Measurements from ENCODE around the gene UST. TPM values are rescaled to one million over a fixed set of nuclear protein-coding genes. Genes with fewer than 3 reads are reported as not detected.

UST gene
- total and polyA plus RNA-seq, 9 of the 15 experiments (the other 6 are each of a cell fraction or from before 2014, with no cell fraction given): 0.04 to 0.10 TPM; not detected in 7

DNA sequence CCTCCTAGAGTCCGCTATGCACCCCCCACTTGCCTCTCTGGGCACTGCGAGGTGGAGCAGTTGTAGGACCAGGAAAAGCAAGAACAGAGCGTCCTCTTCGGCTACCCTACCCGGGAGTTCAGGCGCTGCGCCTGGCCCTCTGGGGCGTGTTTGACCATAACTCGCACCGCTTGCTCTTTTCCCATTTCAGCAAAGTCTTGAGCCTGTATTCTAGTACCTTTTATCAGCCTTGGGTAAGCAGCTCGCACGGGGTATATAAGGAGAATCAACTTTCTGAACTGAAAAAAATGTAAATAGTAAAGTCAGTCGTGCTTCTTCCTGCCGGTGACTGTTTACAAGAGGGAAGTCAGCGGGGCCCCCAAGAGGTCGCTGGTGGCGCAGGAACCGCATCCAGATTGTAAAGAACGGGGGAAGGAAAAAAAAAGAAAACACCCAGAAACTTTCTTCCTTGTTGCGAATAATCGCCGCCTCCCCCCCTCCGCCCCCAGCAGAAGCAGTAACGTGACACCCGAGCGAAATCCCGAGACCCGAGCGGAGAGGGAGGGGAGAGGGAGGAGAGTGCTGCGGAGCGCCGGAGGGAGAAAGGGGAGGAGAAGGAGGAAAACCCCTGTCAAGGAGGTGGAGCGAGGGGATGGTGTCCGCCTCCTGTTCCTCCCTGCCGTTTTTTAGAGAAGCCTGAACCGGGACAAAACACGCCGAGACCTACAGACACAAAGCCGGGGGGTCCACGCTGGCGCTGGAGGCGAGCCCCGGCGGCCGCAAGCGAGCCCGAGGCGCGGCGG, at the start of gene UST (continued):
- TF ChIP-seq DPF2 (IDR thresholded peaks at IDR 0.05) (no peak), ZNF384 (IDR thresholded peaks at IDR 0.05; ENCODE audit: low read depth, low read length) (peak; percentile 48; the same call in 1 of the 2 replicates), FOXK2 (conservative IDR thresholded peaks at IDR 0.05 in 1 of 2, IDR thresholded peaks at IDR 0.05 in 1 of 2; ENCODE audit: low read depth in 2 of 2) (peak; percentile 42 to 48; a peak in 2 of 4 replicates), TCF7L2 (IDR thresholded peaks at IDR 0.05; ENCODE audit: low read depth, low read length) (no peak), BRCA1 (IDR thresholded peaks at IDR 0.05) (no peak), BRCA1 (CRISPR knock-in tag; IDR thresholded peaks at IDR 0.05) (no peak), EP300 (IDR thresholded peaks at IDR 0.05; ENCODE audit: low read length) (no peak), ETV1 (tag; conservative IDR thresholded peaks at IDR 0.05; ENCODE audit: low read depth) (no peak), FOXM1 (IDR thresholded peaks at IDR 0.05; ENCODE audit: low read depth) (no peak), FOXM1 (CRISPR knock-in tag; IDR thresholded peaks at IDR 0.05; ENCODE audit: low read depth) (no peak), DACH1 (IDR thresholded peaks at IDR 0.05; ENCODE audit: partially characterized antibody) (no peak), KLF10 (CRISPR knock-in tag; IDR thresholded peaks at IDR 0.05) (no peak)
- TF ChIP-seq, protein P1, sequence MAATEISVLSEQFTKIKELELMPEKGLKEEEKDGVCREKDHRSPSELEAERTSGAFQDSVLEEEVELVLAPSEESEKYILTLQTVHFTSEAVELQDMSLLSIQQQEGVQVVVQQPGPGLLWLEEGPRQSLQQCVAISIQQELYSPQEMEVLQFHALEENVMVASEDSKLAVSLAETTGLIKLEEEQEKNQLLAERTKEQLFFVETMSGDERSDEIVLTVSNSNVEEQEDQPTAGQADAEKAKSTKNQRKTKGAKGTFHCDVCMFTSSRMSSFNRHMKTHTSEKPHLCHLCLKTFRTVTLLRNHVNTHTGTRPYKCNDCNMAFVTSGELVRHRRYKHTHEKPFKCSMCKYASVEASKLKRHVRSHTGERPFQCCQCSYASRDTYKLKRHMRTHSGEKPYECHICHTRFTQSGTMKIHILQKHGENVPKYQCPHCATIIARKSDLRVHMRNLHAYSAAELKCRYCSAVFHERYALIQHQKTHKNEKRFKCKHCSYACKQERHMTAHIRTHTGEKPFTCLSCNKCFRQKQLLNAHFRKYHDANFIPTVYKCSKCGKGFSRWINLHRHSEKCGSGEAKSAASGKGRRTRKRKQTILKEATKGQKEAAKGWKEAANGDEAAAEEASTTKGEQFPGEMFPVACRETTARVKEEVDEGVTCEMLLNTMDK (IDR thresholded peaks at IDR 0.05; ENCODE audit: borderline replicate concordance, insufficient read depth, low read depth, low read length, poor library complexity, severe bottlenecking): peak; percentile 55
- TF ChIP-seq, protein P2, sequence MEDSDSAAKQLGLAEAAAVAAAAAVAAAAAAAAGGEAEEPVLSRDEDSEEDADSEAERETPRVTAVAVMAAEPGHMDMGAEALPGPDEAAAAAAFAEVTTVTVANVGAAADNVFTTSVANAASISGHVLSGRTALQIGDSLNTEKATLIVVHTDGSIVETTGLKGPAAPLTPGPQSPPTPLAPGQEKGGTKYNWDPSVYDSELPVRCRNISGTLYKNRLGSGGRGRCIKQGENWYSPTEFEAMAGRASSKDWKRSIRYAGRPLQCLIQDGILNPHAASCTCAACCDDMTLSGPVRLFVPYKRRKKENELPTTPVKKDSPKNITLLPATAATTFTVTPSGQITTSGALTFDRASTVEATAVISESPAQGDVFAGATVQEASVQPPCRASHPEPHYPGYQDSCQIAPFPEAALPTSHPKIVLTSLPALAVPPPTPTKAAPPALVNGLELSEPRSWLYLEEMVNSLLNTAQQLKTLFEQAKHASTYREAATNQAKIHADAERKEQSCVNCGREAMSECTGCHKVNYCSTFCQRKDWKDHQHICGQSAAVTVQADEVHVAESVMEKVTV (CRISPR knock-in tag; IDR thresholded peaks at IDR 0.05): no peak
- TF ChIP-seq, protein P3, sequence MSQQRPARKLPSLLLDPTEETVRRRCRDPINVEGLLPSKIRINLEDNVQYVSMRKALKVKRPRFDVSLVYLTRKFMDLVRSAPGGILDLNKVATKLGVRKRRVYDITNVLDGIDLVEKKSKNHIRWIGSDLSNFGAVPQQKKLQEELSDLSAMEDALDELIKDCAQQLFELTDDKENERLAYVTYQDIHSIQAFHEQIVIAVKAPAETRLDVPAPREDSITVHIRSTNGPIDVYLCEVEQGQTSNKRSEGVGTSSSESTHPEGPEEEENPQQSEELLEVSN (IDR thresholded peaks at IDR 0.05; ENCODE audit: borderline replicate concordance in 1 of 2, extremely low read depth in 1 of 2, insufficient read depth in 1 of 2, insufficient read length in 1 of 2, low read depth in 1 of 2, low read length in 1 of 2, poor library complexity in 1 of 2, severe bottlenecking in 1 of 2): no peak
- TF ChIP-seq, protein P4, sequence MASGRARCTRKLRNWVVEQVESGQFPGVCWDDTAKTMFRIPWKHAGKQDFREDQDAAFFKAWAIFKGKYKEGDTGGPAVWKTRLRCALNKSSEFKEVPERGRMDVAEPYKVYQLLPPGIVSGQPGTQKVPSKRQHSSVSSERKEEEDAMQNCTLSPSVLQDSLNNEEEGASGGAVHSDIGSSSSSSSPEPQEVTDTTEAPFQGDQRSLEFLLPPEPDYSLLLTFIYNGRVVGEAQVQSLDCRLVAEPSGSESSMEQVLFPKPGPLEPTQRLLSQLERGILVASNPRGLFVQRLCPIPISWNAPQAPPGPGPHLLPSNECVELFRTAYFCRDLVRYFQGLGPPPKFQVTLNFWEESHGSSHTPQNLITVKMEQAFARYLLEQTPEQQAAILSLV (tag; IDR thresholded peaks at IDR 0.05): no peak
- TF ChIP-seq, protein P5, sequence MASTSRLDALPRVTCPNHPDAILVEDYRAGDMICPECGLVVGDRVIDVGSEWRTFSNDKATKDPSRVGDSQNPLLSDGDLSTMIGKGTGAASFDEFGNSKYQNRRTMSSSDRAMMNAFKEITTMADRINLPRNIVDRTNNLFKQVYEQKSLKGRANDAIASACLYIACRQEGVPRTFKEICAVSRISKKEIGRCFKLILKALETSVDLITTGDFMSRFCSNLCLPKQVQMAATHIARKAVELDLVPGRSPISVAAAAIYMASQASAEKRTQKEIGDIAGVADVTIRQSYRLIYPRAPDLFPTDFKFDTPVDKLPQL (IDR thresholded peaks at IDR 0.05; ENCODE audit: extremely low read depth, insufficient read length): no peak
- TF ChIP-seq, protein P6, sequence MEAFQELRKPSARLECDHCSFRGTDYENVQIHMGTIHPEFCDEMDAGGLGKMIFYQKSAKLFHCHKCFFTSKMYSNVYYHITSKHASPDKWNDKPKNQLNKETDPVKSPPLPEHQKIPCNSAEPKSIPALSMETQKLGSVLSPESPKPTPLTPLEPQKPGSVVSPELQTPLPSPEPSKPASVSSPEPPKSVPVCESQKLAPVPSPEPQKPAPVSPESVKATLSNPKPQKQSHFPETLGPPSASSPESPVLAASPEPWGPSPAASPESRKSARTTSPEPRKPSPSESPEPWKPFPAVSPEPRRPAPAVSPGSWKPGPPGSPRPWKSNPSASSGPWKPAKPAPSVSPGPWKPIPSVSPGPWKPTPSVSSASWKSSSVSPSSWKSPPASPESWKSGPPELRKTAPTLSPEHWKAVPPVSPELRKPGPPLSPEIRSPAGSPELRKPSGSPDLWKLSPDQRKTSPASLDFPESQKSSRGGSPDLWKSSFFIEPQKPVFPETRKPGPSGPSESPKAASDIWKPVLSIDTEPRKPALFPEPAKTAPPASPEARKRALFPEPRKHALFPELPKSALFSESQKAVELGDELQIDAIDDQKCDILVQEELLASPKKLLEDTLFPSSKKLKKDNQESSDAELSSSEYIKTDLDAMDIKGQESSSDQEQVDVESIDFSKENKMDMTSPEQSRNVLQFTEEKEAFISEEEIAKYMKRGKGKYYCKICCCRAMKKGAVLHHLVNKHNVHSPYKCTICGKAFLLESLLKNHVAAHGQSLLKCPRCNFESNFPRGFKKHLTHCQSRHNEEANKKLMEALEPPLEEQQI (IDR thresholded peaks at IDR 0.05): no peak
